Airway epithelial cell (primary cell): ENCODE measurements around the gene SYNGR4. TPM values are rescaled to one million over a fixed set of nuclear protein-coding genes. Genes with fewer than 3 reads are reported as not detected.

ENCODE experiments used
- total RNA-seq: library from RNA; depleted of rRNA; stranded (reverse); fragments of >200 nt; gene quantifications from 2 replicates; pipeline ENCODE4 v1.2.3, GENCODE V29; 2015

Gene SYNGR4
- total RNA-seq, result not detected in 2 replicates

GRCh38 chr19:48363810-48364597 lies at the start of gene SYNGR4, which contains the start of gene TMEM143:
Gene SYNGR4 (plus strand): TSS chr19:48364367. CDS start chr19:48365843, 1,476 bp downstream.
Gene TMEM143 (minus strand): TSS chr19:48363940. CDS start chr19:48363920, 20 bp downstream.

GRCh38 chr19:48325265-48325910 lies 38.8 kb upstream of the SYNGR4 start, which contains the start of gene EMP3:
Gene EMP3 (plus strand): TSS chr19:48325552. CDS start chr19:48326845, 1,293 bp downstream.

GRCh38 chr19:48391100-48392005 lies 27.2 kb downstream of the SYNGR4 start, which contains the start of gene KDELR1:
Gene KDELR1 (minus strand): TSS chr19:48391551. CDS start chr19:48391358, 193 bp downstream.

GRCh38 chr19:48393559-48394330 lies 29.6 kb downstream of the SYNGR4 start, which contains the start of gene GRIN2D:
Gene GRIN2D (plus strand): TSS chr19:48393668. CDS start chr19:48398393, 4,725 bp downstream.

Other genes with a start within 250 kb of the SYNGR4 start
- 37.2 and 72.2 TPM in 2 replicates for gene LIG1, start 194.0 kb upstream of the SYNGR4 start, total RNA-seq
- gene ZSWIM9, start 193.7 kb upstream of the SYNGR4 start, total RNA-seq, result 1.7 and 2.0 TPM in 2 replicates
- 4.5 and 8.3 TPM in 2 replicates for gene CARD8, start 108.5 kb upstream of the SYNGR4 start, total RNA-seq
- 0.21 and 0.46 TPM in 2 replicates for gene ZNF114, start 94.3 kb upstream of the SYNGR4 start, total RNA-seq
- 19.0 and 30.5 TPM in 2 replicates for gene EMP3, start 38.8 kb upstream of the SYNGR4 start, total RNA-seq
- gene TMEM143, start 427 bp upstream of the SYNGR4 start, total RNA-seq, result 4.7 and 5.1 TPM in 2 replicates
- gene KDELR1, start 27.2 kb downstream of the SYNGR4 start, total RNA-seq, result 85.5 and 149 TPM in 2 replicates
- gene GRIN2D, start 29.3 kb downstream of the SYNGR4 start, total RNA-seq, result 0.14 and 0.28 TPM in 2 replicates
- gene GRWD1, start 81.6 kb downstream of the SYNGR4 start, total RNA-seq, result 46.8 and 50.1 TPM in 2 replicates
- 0.05 and 0.42 TPM in 2 replicates for gene KCNJ14, start 91.2 kb downstream of the SYNGR4 start, total RNA-seq
- 33.1 and 53.2 TPM in 2 replicates for gene CYTH2, start 105.0 kb downstream of the SYNGR4 start, total RNA-seq
- gene LMTK3, start 147.5 kb downstream of the SYNGR4 start, total RNA-seq, result 5.8 and 7.5 TPM in 2 replicates
- gene SULT2B1, start 187.8 kb downstream of the SYNGR4 start, total RNA-seq, result 60.3 and 60.8 TPM in 2 replicates
- not detected in 2 replicates for gene SPACA4, start 242.4 kb downstream of the SYNGR4 start, total RNA-seq